ENCODE measurements around the gene NCAM2. TPM values are rescaled to one million over a fixed set of nuclear protein-coding genes. Genes with fewer than 3 reads are reported as not detected.

Gene NCAM2
- total RNA-seq, 1 donor from 2014 or later, result 1.3 TPM

- H3K4me3 ChIP-seq (ENCODE audit: low read depth, low read length), result no peak overlapping the region
- FAIRE-seq, result no peak
- no peak for DNase-seq (ENCODE audit: low read depth)
- TF ChIP-seq, protein P1, sequence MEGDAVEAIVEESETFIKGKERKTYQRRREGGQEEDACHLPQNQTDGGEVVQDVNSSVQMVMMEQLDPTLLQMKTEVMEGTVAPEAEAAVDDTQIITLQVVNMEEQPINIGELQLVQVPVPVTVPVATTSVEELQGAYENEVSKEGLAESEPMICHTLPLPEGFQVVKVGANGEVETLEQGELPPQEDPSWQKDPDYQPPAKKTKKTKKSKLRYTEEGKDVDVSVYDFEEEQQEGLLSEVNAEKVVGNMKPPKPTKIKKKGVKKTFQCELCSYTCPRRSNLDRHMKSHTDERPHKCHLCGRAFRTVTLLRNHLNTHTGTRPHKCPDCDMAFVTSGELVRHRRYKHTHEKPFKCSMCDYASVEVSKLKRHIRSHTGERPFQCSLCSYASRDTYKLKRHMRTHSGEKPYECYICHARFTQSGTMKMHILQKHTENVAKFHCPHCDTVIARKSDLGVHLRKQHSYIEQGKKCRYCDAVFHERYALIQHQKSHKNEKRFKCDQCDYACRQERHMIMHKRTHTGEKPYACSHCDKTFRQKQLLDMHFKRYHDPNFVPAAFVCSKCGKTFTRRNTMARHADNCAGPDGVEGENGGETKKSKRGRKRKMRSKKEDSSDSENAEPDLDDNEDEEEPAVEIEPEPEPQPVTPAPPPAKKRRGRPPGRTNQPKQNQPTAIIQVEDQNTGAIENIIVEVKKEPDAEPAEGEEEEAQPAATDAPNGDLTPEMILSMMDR (IDR thresholded peaks at IDR 0.05; ENCODE audit: insufficient read depth, low read length, severe bottlenecking), result no peak
- H3K27me3 ChIP-seq (ENCODE audit: control insufficient read depth, insufficient read depth, low read length), result no peaks in the 10 kb centered on the region
- no peaks in the 10 kb centered on the region for H3K36me3 ChIP-seq (ENCODE audit: control insufficient read depth, insufficient read depth, low read length)
Observed at GRCh38 chr21:21406921-21407320, 408.7 kb downstream of the NCAM2 start.

GRCh38 chr21:21412096-21412495, 413.9 kb downstream of the NCAM2 start:
- H3K4me3 ChIP-seq (ENCODE audit: low read depth, low read length), result no peak overlapping the region
- FAIRE-seq, result no peak
- TF ChIP-seq, protein P1 (IDR thresholded peaks at IDR 0.05; ENCODE audit: insufficient read depth, low read length, severe bottlenecking), result no peak
- no peaks in the 10 kb centered on the region for H3K27me3 ChIP-seq (ENCODE audit: control insufficient read depth, insufficient read depth, low read length)
- no peaks in the 10 kb centered on the region for H3K36me3 ChIP-seq (ENCODE audit: control insufficient read depth, insufficient read depth, low read length)
- DNase-seq (ENCODE audit: low read depth), result no peak

GRCh38 chr21:21415741-21416140, 417.5 kb downstream of the NCAM2 start:
- Histone ChIP-seq H3K27me3 (ENCODE audit: control insufficient read depth, insufficient read depth, low read length) (no peaks in the 10 kb centered on the region), H3K4me3 (ENCODE audit: low read depth, low read length) (no peak overlapping the region), H3K36me3 (ENCODE audit: control insufficient read depth, insufficient read depth, low read length) (no peaks in the 10 kb centered on the region)
- DNase-seq (ENCODE audit: low read depth) (no peak), FAIRE-seq (no peak)
- TF ChIP-seq, protein P1 (IDR thresholded peaks at IDR 0.05; ENCODE audit: insufficient read depth, low read length, severe bottlenecking), result no peak

GRCh38 chr21:21434944-21435343, 436.7 kb downstream of the NCAM2 start:
- no peak for FAIRE-seq
- no peaks in the 10 kb centered on the region for H3K36me3 ChIP-seq (ENCODE audit: control insufficient read depth, insufficient read depth, low read length)

DNA sequence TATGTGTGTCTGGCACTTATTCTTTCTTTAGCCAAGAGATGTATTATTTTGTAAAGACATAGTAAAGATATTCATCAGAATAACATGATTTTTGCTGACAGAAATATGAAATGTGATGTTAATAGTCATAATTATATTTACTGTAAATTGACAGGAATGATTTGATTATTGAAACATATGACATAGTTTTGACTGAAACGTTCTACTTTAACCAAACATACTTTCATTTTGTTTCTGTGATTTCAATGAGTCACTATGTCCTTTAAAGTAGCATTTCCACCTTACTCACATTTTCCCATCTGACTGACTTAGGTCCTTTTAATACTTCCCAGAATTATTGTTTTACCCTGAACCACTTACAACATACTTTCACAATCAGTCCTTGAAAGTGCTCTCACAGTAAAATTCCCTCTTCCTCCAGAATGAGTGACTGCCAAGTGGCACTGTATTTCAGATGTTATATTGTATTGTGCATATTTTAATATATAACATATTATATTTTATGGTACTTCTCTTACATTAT, 437.9 kb downstream of the NCAM2 start:
- H3K36me3 ChIP-seq (ENCODE audit: control insufficient read depth, insufficient read depth, low read length), result no peaks in the 10 kb centered on the region
- DNase-seq (ENCODE audit: low read depth) (no peak), FAIRE-seq (no peak)
- H3K4me3 ChIP-seq (ENCODE audit: low read depth, low read length), result no peak overlapping the region
- no peaks in the 10 kb centered on the region for H3K27me3 ChIP-seq (ENCODE audit: control insufficient read depth, insufficient read depth, low read length)
- TF ChIP-seq, protein P1 (IDR thresholded peaks at IDR 0.05; ENCODE audit: insufficient read depth, low read length, severe bottlenecking), result no peak

More at GRCh38 chr21:21434944-21435343, 436.7 kb downstream of the NCAM2 start:
- no peaks in the 10 kb centered on the region for H3K27me3 ChIP-seq (ENCODE audit: control insufficient read depth, insufficient read depth, low read length)
- no peak overlapping the region for H3K4me3 ChIP-seq (ENCODE audit: low read depth, low read length)
- TF ChIP-seq, protein P1 (IDR thresholded peaks at IDR 0.05; ENCODE audit: insufficient read depth, low read length, severe bottlenecking), result no peak
- DNase-seq (ENCODE audit: low read depth), result no peak

GRCh38 chr21:21439761-21440160, 441.6 kb downstream of the NCAM2 start:
- H3K27me3 ChIP-seq (ENCODE audit: control insufficient read depth, insufficient read depth, low read length), result no peaks in the 10 kb centered on the region
- no peak for FAIRE-seq
- no peaks in the 10 kb centered on the region for H3K36me3 ChIP-seq (ENCODE audit: control insufficient read depth, insufficient read depth, low read length)
- TF ChIP-seq, protein P1 (IDR thresholded peaks at IDR 0.05; ENCODE audit: insufficient read depth, low read length, severe bottlenecking), result no peak
- DNase-seq (ENCODE audit: low read depth), result no peak
- no peak overlapping the region for H3K4me3 ChIP-seq (ENCODE audit: low read depth, low read length)
